Measurements from ENCODE around the gene MARCHF10.

MARCHF10 gene

DNA sequence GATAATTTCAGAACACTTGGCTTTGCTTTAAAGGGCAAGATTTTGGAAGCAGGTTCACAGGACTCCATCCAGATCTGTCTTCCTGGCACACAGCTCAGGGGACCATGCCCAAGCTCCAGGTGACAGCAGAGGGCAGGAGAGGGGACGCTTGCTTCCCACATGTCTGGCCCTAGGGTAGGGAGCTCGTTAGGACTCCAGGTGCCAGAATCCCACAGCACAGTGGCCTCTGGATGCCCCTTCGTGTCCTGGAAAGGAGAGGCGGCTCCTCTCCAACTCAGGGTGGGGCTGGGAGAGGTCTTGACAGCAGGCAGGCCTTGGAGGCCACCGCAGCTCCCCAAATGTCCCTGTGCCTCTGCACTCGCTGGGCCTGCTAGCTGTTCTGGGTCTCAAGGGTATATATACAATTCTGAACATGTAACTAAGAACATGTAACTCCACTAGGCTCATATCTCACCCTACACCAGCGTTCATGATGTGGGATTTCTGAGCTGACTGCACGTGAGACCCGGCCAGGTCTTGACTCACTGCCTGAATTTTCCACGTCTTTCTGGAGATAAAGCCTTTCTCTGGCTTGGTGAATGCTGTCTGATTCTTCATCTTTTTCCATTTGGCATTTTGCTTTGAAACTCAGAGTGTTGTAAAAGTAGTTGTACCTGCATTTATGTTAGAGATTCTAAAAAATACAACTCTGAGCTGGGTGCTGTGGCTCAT is 52.8 kb downstream of the MARCHF10 start:
- DNase-seq: no peak

DNA sequence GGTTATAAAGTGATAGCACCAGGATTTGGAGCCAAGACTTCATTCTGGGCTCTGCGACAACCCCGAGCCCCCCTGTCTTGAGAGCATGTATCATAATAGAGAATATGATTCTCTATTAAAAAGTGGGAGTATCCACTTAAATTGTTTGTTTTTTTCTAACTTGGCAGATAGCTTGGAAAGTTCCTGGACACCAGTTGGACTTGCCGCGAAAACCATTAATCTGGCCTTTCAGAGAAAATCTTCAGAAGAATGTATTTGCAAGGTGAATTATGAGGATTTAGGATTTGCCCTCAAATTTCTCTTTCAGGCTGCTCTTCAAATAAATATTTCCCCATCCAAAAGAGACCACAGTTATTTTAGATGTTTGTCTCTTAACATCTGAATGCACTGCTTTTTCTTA is 53.5 kb downstream of the MARCHF10 start:
- no peak for DNase-seq

DNA sequence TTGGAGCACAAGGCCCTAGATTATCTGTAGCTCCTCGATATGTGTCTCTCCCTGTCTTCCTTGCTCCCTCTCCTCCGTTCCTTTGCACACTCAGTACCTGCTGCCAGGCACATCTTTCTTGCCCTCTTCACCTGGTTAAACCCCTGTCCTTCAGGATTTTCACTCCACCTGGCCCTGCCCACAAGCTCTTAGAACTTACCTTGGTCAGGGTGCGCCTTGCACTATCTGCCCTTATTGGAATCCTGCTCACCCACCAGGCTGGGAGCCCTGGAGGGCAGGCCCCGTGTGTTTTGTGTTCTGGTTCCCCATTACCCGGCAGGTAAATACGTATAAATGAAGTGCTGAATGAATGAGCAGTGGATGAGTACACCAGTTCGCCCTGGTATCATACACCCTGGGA is 54.6 kb downstream of the MARCHF10 start:
- DNase-seq: no peak

- no peak for DNase-seq
Observed at GRCh38 chr17:62751060-62751691, 56.9 kb downstream of the MARCHF10 start.

- DNase-seq: peak in 5 of 56 donors; percentile 4 to 13 (median 7)
Observed at GRCh38 chr17:62750631-62751051, 57.5 kb downstream of the MARCHF10 start.

DNA sequence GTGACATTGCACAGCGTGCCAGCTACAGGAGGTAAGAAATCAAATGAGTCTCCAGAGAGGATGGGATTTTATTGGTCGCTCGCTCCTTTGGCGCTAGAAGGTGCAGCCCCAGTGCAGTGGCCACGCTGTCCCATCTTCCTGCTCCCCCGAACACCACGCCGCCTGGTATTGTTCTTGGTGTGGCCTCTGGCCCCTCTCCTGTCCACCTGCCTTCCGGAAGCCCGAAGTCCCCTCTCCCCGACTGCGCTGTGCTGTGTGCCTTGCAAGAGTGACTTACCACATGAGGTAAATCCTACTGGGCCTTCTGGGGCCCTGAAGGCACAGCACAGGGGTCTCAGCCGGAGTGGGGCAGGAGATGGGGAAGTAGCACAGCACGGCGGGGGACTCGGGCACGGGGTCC is 58.2 kb downstream of the MARCHF10 start:
- DNase-seq: no peak

GRCh38 chr17:62746941-62747340 is 61.2 kb downstream of the MARCHF10 start:
- DNase-seq: no peak

DNA sequence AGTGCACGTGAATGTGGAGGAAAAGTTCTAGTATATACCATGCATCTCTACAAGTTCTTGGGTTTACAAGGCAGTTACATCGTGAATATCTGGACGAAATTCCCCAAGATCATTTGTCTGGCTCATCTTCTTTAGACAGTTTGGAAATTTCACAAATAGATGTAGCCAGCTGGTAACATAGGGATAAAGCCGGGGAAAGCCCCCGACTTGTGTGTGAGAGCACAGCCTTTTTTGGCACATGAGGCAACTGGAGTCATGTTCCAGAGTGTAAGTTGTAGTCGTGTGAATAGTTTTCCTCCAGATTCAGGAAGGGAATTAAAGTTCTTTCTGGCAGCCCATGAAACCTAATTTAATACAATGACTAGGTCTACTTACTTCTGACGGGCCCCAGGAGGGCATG is 62.3 kb downstream of the MARCHF10 start:
- DNase-seq: no peak

DNA sequence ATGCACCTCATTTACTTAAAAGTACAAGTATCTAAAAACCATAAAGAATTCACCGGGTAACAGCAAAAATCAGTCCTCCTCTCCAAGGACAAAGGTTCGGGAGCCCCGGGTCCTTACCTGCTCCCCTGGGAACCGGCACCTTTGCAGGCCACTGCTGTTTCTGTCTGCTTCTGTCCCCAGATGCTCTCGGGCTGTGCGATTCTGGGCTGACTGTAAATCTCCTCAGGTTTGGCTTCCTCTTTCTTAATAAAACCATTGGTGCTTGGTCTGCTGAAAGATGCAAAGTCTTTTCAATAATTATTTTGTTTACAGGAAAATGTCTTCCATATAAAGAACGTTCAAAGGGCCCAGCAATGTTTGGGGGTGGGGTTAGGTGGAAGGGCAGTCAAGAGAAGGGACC is 63.9 kb downstream of the MARCHF10 start:
- DNase-seq: no peak

GRCh38 chr17:62741290-62741689 is 66.8 kb downstream of the MARCHF10 start:
- no peak for DNase-seq

GRCh38 chr17:62739645-62740388 is 68.3 kb downstream of the MARCHF10 start:
- no peak for DNase-seq

DNA sequence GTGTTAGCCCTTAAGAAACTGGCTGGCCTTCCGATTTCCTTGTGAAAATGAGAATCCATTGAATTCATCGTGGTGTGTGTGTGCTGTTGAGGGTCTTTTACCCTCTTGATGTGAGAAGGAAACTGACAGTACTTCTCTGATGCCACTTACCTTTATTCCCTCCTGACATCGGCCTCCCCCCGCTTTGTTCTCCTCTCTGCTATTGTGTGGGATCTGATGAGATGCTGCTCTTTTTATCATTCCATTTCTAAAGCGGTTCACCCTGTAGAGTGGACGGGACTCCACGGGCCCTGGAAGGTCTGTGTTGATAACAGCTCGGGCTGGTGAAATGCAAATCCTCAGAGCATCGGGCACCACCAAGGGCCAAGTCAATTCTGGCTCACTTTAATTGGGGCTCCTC is 69.8 kb downstream of the MARCHF10 start:
- no peak for DNase-seq

DNA sequence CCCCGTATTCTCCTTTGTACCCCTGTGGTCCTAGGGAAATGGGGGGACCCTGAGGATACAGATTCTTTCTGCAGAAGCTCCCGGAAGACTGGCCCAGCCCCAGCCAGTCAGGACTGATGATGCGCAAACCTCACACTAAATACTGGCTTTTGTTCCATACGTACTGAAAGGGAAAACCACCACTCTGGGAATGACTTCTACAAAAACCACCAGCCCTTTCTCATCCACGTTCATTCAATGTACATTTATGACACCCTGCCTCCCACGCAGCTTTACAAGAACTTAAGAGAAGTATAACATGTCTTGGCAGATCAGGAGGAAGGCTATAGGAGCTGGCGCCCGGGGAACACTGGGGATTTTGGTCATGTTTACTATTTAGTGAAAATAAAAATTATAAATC is 70.6 kb downstream of the MARCHF10 start:
- DNase-seq: no peak

- no peak for DNase-seq
Observed at GRCh38 chr17:62735044-62735651, 73.0 kb downstream of the MARCHF10 start.

GRCh38 chr17:62732125-62732524 is 76.0 kb downstream of the MARCHF10 start:
- no peak for DNase-seq

DNA sequence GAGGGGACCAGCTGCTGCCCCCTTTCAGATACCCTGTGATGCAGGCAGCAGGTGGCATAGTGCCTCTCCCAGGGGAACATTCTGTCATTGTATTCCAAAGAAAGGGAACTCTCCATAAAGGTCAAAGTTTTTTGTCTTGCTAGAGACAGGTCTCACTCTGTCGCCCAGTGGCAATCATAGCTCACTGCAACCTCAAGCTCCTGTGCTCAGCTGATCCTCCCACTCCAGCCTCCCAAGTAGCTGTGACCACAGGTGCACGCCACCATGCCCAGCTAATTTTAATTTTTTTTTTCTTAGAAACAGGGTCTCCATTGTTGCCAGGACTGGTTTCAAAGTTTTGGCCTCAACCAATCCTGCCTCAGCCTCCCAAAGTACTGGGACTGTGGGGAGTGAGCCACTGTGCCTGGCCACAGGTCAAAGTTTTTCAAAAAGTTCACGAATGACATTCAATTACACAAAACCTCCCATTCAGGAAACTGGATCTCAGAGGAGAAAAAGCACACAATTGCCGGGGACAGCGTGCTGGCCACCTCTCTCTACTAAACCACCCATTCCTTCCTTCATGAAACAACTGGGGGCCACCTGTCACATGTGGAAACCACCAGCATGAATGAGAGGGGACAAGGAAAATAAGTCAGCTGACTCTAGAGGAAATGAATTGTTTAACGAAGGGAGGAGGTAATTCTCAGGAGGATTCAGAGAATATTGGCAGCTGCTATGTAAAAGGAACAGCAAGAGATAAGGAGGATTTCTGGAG is 80.0 kb downstream of the MARCHF10 start:
- no peak for DNase-seq

GRCh38 chr17:62725791-62726249 is 82.3 kb downstream of the MARCHF10 start:
- DNase-seq: no peak

DNA sequence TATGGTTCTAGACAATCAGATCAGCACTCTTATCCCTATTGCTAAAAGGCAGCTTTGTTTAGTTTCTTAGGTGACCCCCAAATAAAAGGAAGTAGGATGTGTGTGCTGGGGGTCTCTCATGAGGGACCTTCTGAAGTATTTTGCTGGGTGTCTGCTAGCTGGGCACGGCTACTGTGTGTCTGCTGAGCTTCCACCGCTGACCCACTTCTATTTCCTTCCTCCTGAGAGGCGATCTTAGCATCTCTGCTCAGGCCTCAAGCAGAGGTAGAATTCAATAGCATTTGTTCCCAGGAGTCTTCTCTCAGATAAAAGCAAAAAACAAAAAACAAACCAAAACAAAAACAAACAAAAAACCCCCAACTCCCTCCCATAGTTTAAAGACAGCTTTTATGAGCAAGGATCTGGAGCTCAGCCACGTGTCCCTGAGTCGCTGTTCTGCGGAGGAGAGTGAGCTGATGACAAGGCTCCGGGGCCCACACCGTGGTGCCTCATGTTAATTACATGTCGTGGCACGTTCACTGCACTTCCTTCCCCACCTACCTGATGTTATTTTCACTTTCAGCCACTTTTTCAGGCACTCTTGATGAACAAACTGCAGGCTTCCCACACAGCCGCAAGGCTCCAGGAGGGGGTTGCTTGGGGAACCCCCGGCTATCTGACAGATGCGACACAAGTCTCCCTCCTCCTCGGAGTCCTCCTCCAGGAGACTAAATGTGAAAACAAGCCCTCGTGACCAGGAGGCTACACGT is 83.5 kb downstream of the MARCHF10 start:
- DNase-seq: peak in 10 of 56 donors; percentile 8 to 45 (median 19)

- DNase-seq: peak in 1 of 56 donors; percentile 8
Observed at GRCh38 chr17:62723842-62724241, 84.3 kb downstream of the MARCHF10 start.

GRCh38 chr17:62722625-62723024 is 85.5 kb downstream of the MARCHF10 start:
- no peak for DNase-seq

All from amygdala (tissue), 56 donors.